Neuronal stem cell (in vitro differentiated cells): ENCODE results near the gene SLC25A43.
"Not testable (repeated sequence)": the region's sequence is repeated elsewhere in the genome, so short reads cannot be mapped to it uniquely, and the experiment has no call there.

Source experiments
- DNase-seq: peaks from one replicate; pipeline ENCODE4 v3.0.0-alpha.2; 2013; ENCODE audit warnings: low spot score
- H2AFZ ChIP-seq: one replicate; pipeline ENCODE4 v1.6.1; 2013; ENCODE audit warnings: mild to moderate bottlenecking, low read length, inconsistent platforms
- H2AK5ac ChIP-seq: 2 replicates; pipeline ENCODE4 v1.6.1; 2013; ENCODE audit warnings: low read depth, mild to moderate bottlenecking, inconsistent platforms, low read length, moderate library complexity, mixed read lengths
- H2BK120ac ChIP-seq: 2 replicates; pipeline ENCODE4 v1.6.1; 2013; ENCODE audit warnings: low read depth, mild to moderate bottlenecking, inconsistent platforms, low read length, moderate library complexity, mixed read lengths
- H2BK12ac ChIP-seq: one replicate; pipeline ENCODE4 v1.6.1; 2013; ENCODE audit warnings: low read length, inconsistent platforms
- H2BK15ac ChIP-seq: 2 replicates; pipeline ENCODE4 v1.6.1; 2013; ENCODE audit warnings: mild to moderate bottlenecking, low read length, inconsistent platforms, mixed read lengths
- H2BK5ac ChIP-seq: one replicate; pipeline ENCODE4 v1.6.1; 2013; ENCODE audit warnings: inconsistent platforms, mild to moderate bottlenecking, low read length, moderate library complexity
- H3K14ac ChIP-seq: one replicate; pipeline ENCODE4 v1.6.1; 2013; ENCODE audit warnings: low read length, inconsistent platforms
- H3K18ac ChIP-seq: 2 replicates; pipeline ENCODE4 v1.6.1; 2013; ENCODE audit warnings: low read length, inconsistent platforms
- H3K23ac ChIP-seq: 2 replicates; pipeline ENCODE4 v1.6.1; 2013; ENCODE audit warnings: low read depth, mild to moderate bottlenecking, mixed read lengths, low read length, inconsistent platforms; ENCODE audit not compliant: poor library complexity
- H3K27ac ChIP-seq: replicated peaks from 3 replicates; pipeline ENCODE4 v1.5.1; 2013; ENCODE audit warnings: low read length, inconsistent platforms
- H3K27me3 ChIP-seq, 3 experiments: 2 replicates each; pipeline ENCODE4 v1.6.1; 2013; ENCODE audit warnings: low read length in 3 of 3, mild to moderate bottlenecking in 2 of 3, inconsistent platforms in 1 of 3, low read depth in 1 of 3, mixed read lengths in 1 of 3, moderate library complexity in 1 of 3; ENCODE audit not compliant: control insufficient read depth in 3 of 3, insufficient read depth in 3 of 3
- H3K36me3 ChIP-seq, 2 donors: replicated peaks in 1 of 2; 2 replicates each; pipeline ENCODE4 v1.6.1; 2013; ENCODE audit warnings: low read length in 2 of 2; ENCODE audit not compliant: control insufficient read depth in 2 of 2, insufficient read depth in 2 of 2
- H3K4ac ChIP-seq: 2 replicates; pipeline ENCODE4 v1.6.1; 2013; ENCODE audit warnings: inconsistent platforms, mild to moderate bottlenecking, low read length, moderate library complexity
- H3K4me1 ChIP-seq, 2 donors: 1 replicate in 1 of 2; 2 replicates in 1 of 2; pipeline ENCODE4 v1.6.1; 2013; ENCODE audit warnings: low read length in 2 of 2, low read depth in 1 of 2; ENCODE audit not compliant: control insufficient read depth in 2 of 2, insufficient read depth in 1 of 2
- H3K4me2 ChIP-seq: one replicate; pipeline ENCODE4 v1.6.1; 2013; ENCODE audit warnings: mild to moderate bottlenecking, low read length, inconsistent platforms; ENCODE audit not compliant: insufficient read depth, poor library complexity, severe bottlenecking
- H3K4me3 ChIP-seq, 2 donors: 2 replicates each; pipeline ENCODE4 v1.5.1; 2013; ENCODE audit warnings: low read length in 2 of 2, mild to moderate bottlenecking in 2 of 2, inconsistent platforms in 1 of 2, moderate library complexity in 1 of 2
- H3K79me1 ChIP-seq: one replicate; pipeline ENCODE4 v1.6.1; 2013; ENCODE audit warnings: low read depth, mild to moderate bottlenecking, inconsistent platforms, low read length, moderate library complexity
- H3K9ac ChIP-seq: one replicate; pipeline ENCODE4 v1.6.1; 2013; ENCODE audit warnings: mild to moderate bottlenecking, low read depth, low read length, inconsistent platforms; ENCODE audit not compliant: poor library complexity
- H3K9me3 ChIP-seq, 2 donors: replicated peaks in 1 of 2; 2 replicates each; pipeline versions ENCODE3 to v1.6.1; 2013; ENCODE audit warnings: low read length in 2 of 2, mild to moderate bottlenecking in 2 of 2, inconsistent platforms in 1 of 2, low read depth in 1 of 2, mixed read lengths in 1 of 2, moderate library complexity in 1 of 2; ENCODE audit not compliant: control insufficient read depth in 2 of 2, insufficient read depth in 1 of 2
- H4K8ac ChIP-seq: one replicate; pipeline ENCODE4 v1.6.1; 2013; ENCODE audit warnings: low read depth, mild to moderate bottlenecking, inconsistent platforms, low read length, moderate library complexity
- H4K91ac ChIP-seq: one replicate; pipeline ENCODE4 v1.6.1; 2013; ENCODE audit warnings: low read length, low read depth, mild to moderate bottlenecking, inconsistent platforms; ENCODE audit not compliant: poor library complexity
- WGBS, 2 donors: extraction: QIAGEN DNeasy Blood & Tissue Kit; methylation state at CpG; one replicate each; pipeline ENCODE4 v1.1.7; 2013; ENCODE audit warnings: missing lambda C conversion rate in 2 of 2, mixed read lengths in 1 of 2; ENCODE audit not compliant: insufficient read length in 2 of 2, insufficient replicate concordance in 1 of 2; ENCODE audit errors: extremely low coverage in 2 of 2; 5-methylcytosine and 5-hydroxymethylcytosine counted together

Gene SLC25A43

DNA sequence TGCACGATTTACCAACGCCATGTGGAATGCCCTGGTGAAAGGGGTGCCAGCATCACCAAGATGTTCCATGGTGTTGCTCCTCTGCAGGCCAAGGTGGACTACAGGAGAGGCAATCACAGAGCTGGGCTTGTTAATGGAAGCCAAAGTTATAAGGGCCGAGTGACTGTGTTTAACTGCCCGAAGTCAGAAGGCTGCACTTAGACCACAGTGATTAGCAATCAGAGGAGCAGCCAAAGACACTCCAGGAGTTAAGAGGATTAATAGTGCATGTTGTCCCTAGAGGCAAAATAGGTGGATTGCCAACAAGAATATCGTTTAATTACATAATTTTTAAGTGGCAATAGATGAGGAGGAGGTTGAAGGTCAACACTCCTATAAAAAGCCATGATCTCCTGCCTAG lies 22.8 kb upstream of the SLC25A43 start:
- no peak overlapping the region for H2AFZ ChIP-seq

DNA sequence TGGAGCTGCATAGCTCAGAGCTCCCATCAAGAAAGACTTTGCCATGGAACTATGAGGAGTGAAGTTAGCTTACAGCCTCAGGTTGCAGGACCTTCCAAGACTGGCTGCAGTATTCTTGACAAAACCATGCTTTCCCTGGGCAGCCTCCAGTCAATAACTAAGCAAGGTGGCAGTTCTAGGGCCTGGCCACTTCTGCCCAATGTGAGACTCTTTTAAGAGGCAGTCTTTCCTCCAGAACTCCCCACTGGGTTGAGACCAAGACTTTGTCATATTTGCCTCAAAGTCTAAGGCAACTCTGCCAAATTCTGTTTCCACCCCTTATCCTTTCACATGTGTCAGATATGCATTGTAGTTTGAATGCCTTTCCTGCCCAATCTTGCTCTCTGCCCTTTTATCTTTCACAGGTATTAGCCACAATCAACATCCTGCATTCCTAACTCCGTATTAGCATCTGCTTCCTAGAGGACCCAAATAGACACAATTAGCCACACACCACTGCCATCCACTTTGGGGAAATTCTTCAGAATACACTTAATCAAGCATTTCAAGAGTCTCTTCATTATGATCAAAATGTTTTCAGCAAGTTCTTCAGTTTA lies 17.7 kb upstream of the SLC25A43 start:
- H3K4ac ChIP-seq: no peak overlapping the region
- WGBS, 2 donors: no CpG with 5 or more reads among the region's 1 CpG
- H3K27me3 ChIP-seq: no peaks in the 10 kb centered on the region
- no peak overlapping the region for H3K9ac ChIP-seq
- H3K23ac ChIP-seq: no peak overlapping the region
- H2BK12ac ChIP-seq: no peak overlapping the region
- H3K4me1 ChIP-seq: no peaks in the 10 kb centered on the region
- no peaks in the 10 kb centered on the region for H3K79me1 ChIP-seq
- H3K4me2 ChIP-seq: no peak overlapping the region
- no peak overlapping the region for H2BK5ac ChIP-seq
- no peak overlapping the region for H2AK5ac ChIP-seq
- no peak overlapping the region for H2BK120ac ChIP-seq
- no peak overlapping the region for H3K4me3 ChIP-seq
- no peak overlapping the region for H4K8ac ChIP-seq
- H3K14ac ChIP-seq: no peak overlapping the region
- H3K27ac ChIP-seq: no peak overlapping the region
- no peak overlapping the region for H3K18ac ChIP-seq
- no peak for DNase-seq
- no peak overlapping the region for H2AFZ ChIP-seq
- H3K9me3 ChIP-seq: no peaks in the 10 kb centered on the region
- no peak overlapping the region for H4K91ac ChIP-seq
- H3K36me3 ChIP-seq: no peaks in the 10 kb centered on the region
- no peak overlapping the region for H2BK15ac ChIP-seq

More for the DNA sequence above, 22.8 kb upstream of the SLC25A43 start:
- no peak overlapping the region for H2BK120ac ChIP-seq
- H2AK5ac ChIP-seq: no peak overlapping the region
- H3K79me1 ChIP-seq: no peaks in the 10 kb centered on the region
- no CpG with 5 or more reads among the region's 5 CpGs for WGBS, 2 donors
- DNase-seq: no peak
- no peak overlapping the region for H3K4ac ChIP-seq
- H3K4me1 ChIP-seq: no peaks in the 10 kb centered on the region
- H3K27me3 ChIP-seq: no peaks in the 10 kb centered on the region
- H3K23ac ChIP-seq: no peak overlapping the region
- no peak overlapping the region for H3K4me3 ChIP-seq
- no peak overlapping the region for H3K9ac ChIP-seq
- no peak overlapping the region for H2BK15ac ChIP-seq
- no peak overlapping the region for H4K8ac ChIP-seq
- no peak overlapping the region for H2BK12ac ChIP-seq
- H3K9me3 ChIP-seq: no peaks in the 10 kb centered on the region
- H3K18ac ChIP-seq: no peak overlapping the region
- H2BK5ac ChIP-seq: no peak overlapping the region
- H3K4me2 ChIP-seq: no peak overlapping the region
- no peak overlapping the region for H3K27ac ChIP-seq
- H3K36me3 ChIP-seq: no peaks in the 10 kb centered on the region
- H3K14ac ChIP-seq: no peak overlapping the region
- no peak overlapping the region for H4K91ac ChIP-seq

DNA sequence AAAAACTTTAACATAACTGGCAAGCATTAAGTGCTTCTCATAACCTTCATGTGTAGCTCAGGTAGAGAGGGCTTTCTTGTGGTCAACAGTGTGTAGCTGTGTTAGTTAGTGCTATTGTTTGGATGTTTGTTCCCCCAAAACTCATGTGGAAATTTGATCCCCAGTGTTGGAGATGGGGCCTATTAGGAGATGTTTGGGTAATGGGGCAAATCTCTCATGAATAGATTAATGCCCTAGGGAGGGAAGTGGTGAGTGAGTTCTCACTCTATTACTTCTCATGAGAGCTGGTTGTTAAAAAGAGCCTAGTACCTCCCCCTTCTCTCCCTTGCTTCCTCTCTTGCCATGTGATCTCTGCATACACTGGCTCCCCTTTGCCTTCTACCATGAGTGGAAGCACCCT lies 16.5 kb upstream of the SLC25A43 start:
- Histone ChIP-seq H4K91ac (no peak overlapping the region), H3K23ac (no peak overlapping the region), H2AFZ (no peak overlapping the region), H3K4me3 (no peak overlapping the region), H3K27me3 (no peaks in the 10 kb centered on the region), H3K4me2 (no peak overlapping the region), H2BK5ac (no peak overlapping the region), H3K36me3 (no peaks in the 10 kb centered on the region), H2BK15ac (no peak overlapping the region), H2AK5ac (no peak overlapping the region), H3K14ac (no peak overlapping the region), H3K4me1 (no peaks in the 10 kb centered on the region), H3K27ac (no peak overlapping the region), H3K79me1 (no peaks in the 10 kb centered on the region), H2BK120ac (no peak overlapping the region), H3K9me3 (no peaks in the 10 kb centered on the region), H3K9ac (no peak overlapping the region), H4K8ac (no peak overlapping the region), H3K18ac (no peak overlapping the region), H3K4ac (no peak overlapping the region), H2BK12ac (no peak overlapping the region)
- DNase-seq: no peak

DNA sequence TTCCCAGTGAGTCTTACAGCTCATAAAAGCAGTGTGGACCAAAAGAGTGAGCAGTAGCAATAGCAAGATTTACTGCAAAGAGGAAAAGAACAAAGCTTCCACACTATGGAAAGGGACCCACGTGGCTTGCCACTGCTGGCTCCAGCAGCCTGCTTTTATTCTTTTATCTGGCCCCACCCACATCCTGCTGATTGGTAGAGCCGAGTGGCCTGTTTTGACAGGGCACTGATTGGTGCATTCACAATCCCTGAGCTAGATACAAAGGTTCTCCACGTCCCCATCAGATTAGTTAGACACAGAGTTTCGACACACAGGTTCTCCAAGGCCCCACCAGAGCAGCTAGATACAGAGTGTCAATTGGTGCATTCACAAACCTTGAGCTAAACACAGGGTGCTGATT lies 12.5 kb upstream of the SLC25A43 start:
- not testable (repeated sequence) for H3K4me1 ChIP-seq, H3K14ac ChIP-seq, H2BK5ac ChIP-seq, H2BK15ac ChIP-seq, H3K23ac ChIP-seq, H3K18ac ChIP-seq, H3K9ac ChIP-seq, H2BK12ac ChIP-seq, H4K8ac ChIP-seq, H3K4me3 ChIP-seq, H3K4ac ChIP-seq, H3K36me3 ChIP-seq, H2BK120ac ChIP-seq, H3K4me2 ChIP-seq, H2AK5ac ChIP-seq, H2AFZ ChIP-seq, H3K9me3 ChIP-seq, H4K91ac ChIP-seq, DNase-seq, H3K27ac ChIP-seq, H3K27me3 ChIP-seq, H3K79me1 ChIP-seq
- no CpG with 5 or more reads among the region's 4 CpGs for whole genome bisulfite sequencing, 2 donors
